HepG2 (cell line): Measurements from ENCODE around the gene NPB. TPM values are rescaled to one million over a fixed set of nuclear protein-coding genes. Genes with fewer than 3 reads are reported as not detected.

Source experiments
- ATAC-seq: fragments of 200-7000 bp; cut with Tn5 transposase; 3 replicates; pipeline ENCODE4 v1.9.1; 2020; ENCODE audit warnings: mild to moderate bottlenecking, moderate library complexity
- BruUV-seq: library from RNA; stranded (reverse); fragments of 400-500 nt; replicated peaks from 2 replicates; lab custom pipeline; 2021; lab: Mats Ljungman, UMichigan
- CTCF ChIA-PET: fragments of 300-600 bp; formaldehyde crosslinking; extraction: SDS; loops from one replicate; lab custom pipeline; 2021; ENCODE audit warnings: low total read pairs, inconsistent platforms, low intra/inter-chr PET ratio; lab: Yijun Ruan, JAX
- POLR2A ChIA-PET: fragments of 350-600 bp; sonication (Branson Sonifier 250); formaldehyde crosslinking; loops from one replicate; lab custom pipeline; 2020; ENCODE audit warnings: antibody characterized with exemption, inconsistent platforms; lab: Yijun Ruan, JAX
- DNase-seq: peaks from one replicate; pipeline ENCODE4 v3.0.0-alpha.2; 2015; ENCODE audit warnings: low spot score
- FAIRE-seq: peaks from 3 replicates; lab custom pipeline; 2011; peaks lifted over from hg19 to GRCh38; lab: Jason Lieb, UNC
- H2AFZ ChIP-seq: one replicate; pipeline ENCODE4 v1.6.1; 2011; ENCODE audit warnings: low read length, inconsistent platforms
- H3K27ac ChIP-seq: fragments of 300-600 bp; 3 replicates; pipeline ENCODE4 v1.8.0; 2011; ENCODE audit warnings: mixed run types, mild to moderate bottlenecking, mixed read lengths, low read length, inconsistent platforms; ENCODE audit not compliant: insufficient read depth; ENCODE audit errors: extremely low read length
- H3K27me3 ChIP-seq, 2 experiments: fragments of 200-600 bp in 1 of 2; 2 replicates in 1 of 2; 3 replicates in 1 of 2; pipeline versions ENCODE4 v1.6.0 to v1.8.0; 2011; ENCODE audit warnings: low read length in 2 of 2, mild to moderate bottlenecking in 2 of 2, moderate library complexity in 2 of 2, inconsistent platforms in 1 of 2; ENCODE audit not compliant: insufficient read depth in 2 of 2, control insufficient read depth in 1 of 2
- H3K36me3 ChIP-seq, 2 experiments: fragments of 200-600 bp in 1 of 2; replicated peaks in 1 of 2; 2 replicates in 1 of 2; 3 replicates in 1 of 2; pipeline versions ENCODE4 v1.5.1 to v1.8.0; 2011; ENCODE audit warnings: low read length in 2 of 2, inconsistent platforms in 1 of 2; ENCODE audit not compliant: insufficient read depth in 2 of 2, control insufficient read depth in 1 of 2
- H3K4me1 ChIP-seq: 2 replicates; pipeline ENCODE4 v1.5.1; 2012; ENCODE audit warnings: low read length, inconsistent platforms; ENCODE audit not compliant: insufficient read depth
- H3K4me2 ChIP-seq: 2 replicates; pipeline ENCODE4 v1.6.0; 2011; ENCODE audit warnings: low read depth, low read length, inconsistent platforms
- H3K4me3 ChIP-seq, 3 experiments: fragments of 200-600 bp in 1 of 3; sonication (generic), shearing (Covaris generic) in 1 of 3; replicated peaks in 1 of 3; 2 replicates each; pipeline ENCODE4 v1.5.1; 2011 to 2016; ENCODE audit warnings: low read length in 3 of 3, inconsistent platforms in 2 of 3, low read depth in 2 of 3, mild to moderate bottlenecking in 2 of 3, control low read depth in 1 of 3, mixed read lengths in 1 of 3; ENCODE audit not compliant: insufficient read depth in 1 of 3
- H3K79me2 ChIP-seq: one replicate; pipeline ENCODE4 v1.6.1; 2011; ENCODE audit warnings: low read length, inconsistent platforms; ENCODE audit not compliant: insufficient read depth
- H3K9ac ChIP-seq: 2 replicates; pipeline ENCODE4 v1.6.0; 2011; ENCODE audit warnings: mild to moderate bottlenecking, low read depth, low read length, inconsistent platforms; ENCODE audit not compliant: insufficient read depth
- H3K9me3 ChIP-seq: 2 replicates; pipeline ENCODE4 v1.5.1; 2012; ENCODE audit warnings: mild to moderate bottlenecking, low read length
- H4K20me1 ChIP-seq: 2 replicates; pipeline ENCODE4 v1.6.0; 2011; ENCODE audit warnings: inconsistent platforms, mild to moderate bottlenecking, low read length, moderate library complexity; ENCODE audit not compliant: insufficient read depth
- ATF1 ChIP-seq: IDR thresholded peaks from 2 replicates; pipeline ENCODE4 v1.6.1; 2016; ENCODE audit warnings: mild to moderate bottlenecking, control low read depth
- HNRNPL ChIP-seq: fragments of 200-400 bp; formaldehyde crosslinking; IDR thresholded peaks from 2 replicates; pipeline ENCODE4 v1.6.1; 2017; ENCODE audit warnings: mild to moderate bottlenecking, low read depth, low read length
- KAT2B ChIP-seq: fragments of 150-350 bp; IDR thresholded peaks from 2 replicates; pipeline ENCODE4 v1.6.1; 2014; ENCODE audit warnings: low read depth, low read length, borderline replicate concordance
- PHF21A ChIP-seq: sonication (generic); formaldehyde crosslinking; IDR thresholded peaks from 2 replicates; pipeline ENCODE4 v1.5.0; 2020; ENCODE audit warnings: mild to moderate bottlenecking, missing genetic modification reagents
- POLR2AphosphoS2 ChIP-seq: IDR thresholded peaks from 2 replicates; pipeline ENCODE4 v1.6.1; 2011; ENCODE audit warnings: low read depth, low read length, improper control_type of control experiment
- SMC3 ChIP-seq: IDR thresholded peaks from 2 replicates; pipeline ENCODE4 v1.6.1; 2011; ENCODE audit warnings: low read length, improper control_type of control experiment
- ZNF430 ChIP-seq: sonication (generic); formaldehyde crosslinking; IDR thresholded peaks from 2 replicates; pipeline ENCODE4 v1.9.0; 2021; ENCODE audit warnings: mild to moderate bottlenecking, missing genetic modification reagents
- WGBS: methylation state at CpG from one replicate; pipeline ENCODE4 v1.1.6; 2017; ENCODE audit warnings: low lambda C conversion rate; 5-methylcytosine and 5-hydroxymethylcytosine counted together
- in situ Hi-C: cut with HindIII; loops from 2 replicates; pipeline ENCODE4 v1.10.0; 2017; ENCODE audit warnings: low pct_unique_long_range_greater_than_20kb; ENCODE audit not compliant: extremely low pct_ligation_motif_present
- intact Hi-C: fragments of 100-400 bp; cut with micrococcal nuclease; formaldehyde crosslinking; loops from one replicate; pipeline ENCODE4 v1.10.0; 2022; ENCODE audit not compliant: unreplicated experiment
- polyA plus RNA-seq, 8 experiments: library from polyadenylated mRNA; depleted of rRNA in 3 of 8; stranded (reverse) in 7 of 8; unstranded in 1 of 8; fragments of >200 nt; fragmentation: Illumina TruSeq in 4 of 8; extraction: Trizol in 4 of 8; gene quantifications; 2 replicates each; pipeline versions ENCODE4 v1.2.1 to v1.2.3, GENCODE V29; 2011 to 2016; ENCODE audit warnings: low read depth in 4 of 8, missing spikeins in 1 of 8, mixed read lengths in 1 of 8; ENCODE audit not compliant: insufficient read depth in 1 of 8
- total RNA-seq, 5 experiments: library from RNA; depleted of rRNA; stranded (reverse); fragments of >200 nt; fragmentation: Illumina TruSeq; extraction: Trizol; gene quantifications; 2 replicates each; pipeline ENCODE4 v1.2.3, GENCODE V29; 2016; ENCODE audit warnings: low read depth in 1 of 5
- TF ChIP-seq, protein P1 (sequence below): sonication (generic); formaldehyde crosslinking; IDR thresholded peaks from 2 replicates; pipeline ENCODE4 v1.5.0; 2020; ENCODE audit warnings: mild to moderate bottlenecking, missing genetic modification reagents

Gene NPB
- total and polyA plus RNA-seq, 2 of the 13 experiments (the other 11 are each of a cell fraction or from before 2014, with no cell fraction given): 0.11 to 0.93 TPM

DNA sequence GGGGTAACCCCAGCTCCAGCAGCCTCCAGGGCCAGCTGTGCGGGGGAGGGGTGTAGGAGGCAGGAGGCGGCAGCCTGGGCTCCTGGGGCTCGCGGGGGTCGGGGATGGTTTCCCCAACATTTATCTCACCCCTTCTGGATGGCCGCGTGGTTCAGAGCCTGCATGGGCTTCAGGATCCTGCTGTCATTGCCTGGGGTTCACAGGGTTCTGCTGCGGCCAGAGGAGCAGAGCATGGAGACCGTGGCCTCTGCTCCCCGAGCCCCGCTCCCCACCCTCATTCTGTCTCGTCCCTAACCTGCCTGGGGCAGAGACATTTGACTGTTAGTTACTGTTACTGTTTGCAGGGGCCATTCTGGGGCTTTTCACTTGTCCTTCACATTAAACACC is 40.1 kb downstream of the NPB start:
- no peaks in the 10 kb centered on the region for H3K9me3 ChIP-seq
- H4K20me1 ChIP-seq: no peaks in the 10 kb centered on the region
- in situ Hi-C loops (no loop called here), intact Hi-C loops (no loop called here)
- H3K36me3 ChIP-seq: no peaks in the 10 kb centered on the region
- no peak overlapping the region; a peak in 1 of 6 replicates for H3K4me3 ChIP-seq
- no peak overlapping the region; the same call in 1 of the 2 replicates for H3K4me2 ChIP-seq
- ATAC-seq (no peak), FAIRE-seq (no peak), DNase-seq (no peak)
- peaks cover 68% of the 10 kb centered on the region for H3K4me1 ChIP-seq
- no TSS peak for BruUV-seq
- peaks cover 16 to 33% of the 10 kb centered on the region in 2 experiments; a peak in 4 of 5 replicates for H3K27me3 ChIP-seq
- H3K27ac ChIP-seq: no peak overlapping the region
- TF ChIP-seq PHF21A (CRISPR knock-in tag) (0 out of 2 replicates have a peak, but pooled peaks have one; percentile 8), SMC3 (no peak), KAT2B (no peak), ATF1 (CRISPR knock-in tag) (no peak), HNRNPL (no peak), ZNF430 (CRISPR knock-in tag) (no peak), POLR2AphosphoS2 (no peak)
- TF ChIP-seq, protein P1, sequence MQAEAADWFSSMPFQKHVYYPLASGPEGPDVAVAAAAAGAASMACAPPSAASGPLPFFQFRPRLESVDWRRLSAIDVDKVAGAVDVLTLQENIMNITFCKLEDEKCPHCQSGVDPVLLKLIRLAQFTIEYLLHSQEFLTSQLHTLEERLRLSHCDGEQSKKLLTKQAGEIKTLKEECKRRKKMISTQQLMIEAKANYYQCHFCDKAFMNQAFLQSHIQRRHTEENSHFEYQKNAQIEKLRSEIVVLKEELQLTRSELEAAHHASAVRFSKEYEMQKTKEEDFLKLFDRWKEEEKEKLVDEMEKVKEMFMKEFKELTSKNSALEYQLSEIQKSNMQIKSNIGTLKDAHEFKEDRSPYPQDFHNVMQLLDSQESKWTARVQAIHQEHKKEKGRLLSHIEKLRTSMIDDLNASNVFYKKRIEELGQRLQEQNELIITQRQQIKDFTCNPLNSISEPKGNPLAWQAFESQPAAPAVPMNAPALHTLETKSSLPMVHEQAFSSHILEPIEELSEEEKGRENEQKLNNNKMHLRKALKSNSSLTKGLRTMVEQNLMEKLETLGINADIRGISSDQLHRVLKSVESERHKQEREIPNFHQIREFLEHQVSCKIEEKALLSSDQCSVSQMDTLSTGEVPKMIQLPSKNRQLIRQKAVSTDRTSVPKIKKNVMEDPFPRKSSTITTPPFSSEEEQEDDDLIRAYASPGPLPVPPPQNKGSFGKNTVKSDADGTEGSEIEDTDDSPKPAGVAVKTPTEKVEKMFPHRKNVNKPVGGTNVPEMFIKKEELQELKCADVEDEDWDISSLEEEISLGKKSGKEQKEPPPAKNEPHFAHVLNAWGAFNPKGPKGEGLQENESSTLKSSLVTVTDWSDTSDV (CRISPR knock-in tag): no peak
- ChIA-PET CTCF (no interaction called here), POLR2A (interaction anchor here (1.3 to 7.9 kb wide), 2 partner anchors 11 to 14 kb away, joined by 4 to 58 read pairs; no protein-coding TSS in a partner anchor)
- no peak overlapping the region for H3K9ac ChIP-seq
- H2AFZ ChIP-seq: no peak overlapping the region
- no peaks in the 10 kb centered on the region for H3K79me2 ChIP-seq
- WGBS: 37% methylated on average over 8 of the region's 12 CpGs
